ENCODE measurements around the gene SHCBP1L.
A peak's percentile ranks its signal among the peaks of the same experiment; 100 is the strongest.

The SHCBP1L gene

GRCh38 chr1:182971219-182971618 is 18.3 kb upstream of the SHCBP1L start:
- DNase-seq (ENCODE audit: low read depth, low spot score) = no peak
- Histone ChIP-seq H3K9ac (ENCODE audit: insufficient read length) (no peak overlapping the region), H3K27ac (no peak overlapping the region), H3K9me3 (ENCODE audit: low read depth, low read length) (no peaks in the 10 kb centered on the region), H3K4me3 (no peak overlapping the region), H3K36me3 (ENCODE audit: insufficient read depth, low read length) (no peaks in the 10 kb centered on the region)
- TF ChIP-seq EZH2 (IDR thresholded peaks at IDR 0.05) = no peak
- no peak for TF ChIP-seq POLR2AphosphoS5 (IDR thresholded peaks at IDR 0.05; ENCODE audit: borderline replicate concordance, low read depth, low read length)
- TF ChIP-seq FOXP2 (optimal IDR thresholded peaks at IDR 0.05; ENCODE audit: control extremely low read depth, extremely low read length, insufficient read depth) = no peak

GRCh38 chr1:182968836-182969734 is 16.1 kb upstream of the SHCBP1L start:
- Histone ChIP-seq H3K9ac (ENCODE audit: insufficient read length) (no peak overlapping the region), H3K9me3 (ENCODE audit: low read depth, low read length) (no peaks in the 10 kb centered on the region), H3K27ac (no peak overlapping the region), H3K36me3 (ENCODE audit: insufficient read depth, low read length) (no peaks in the 10 kb centered on the region), H3K4me3 (no peak overlapping the region)
- TF ChIP-seq EZH2 (IDR thresholded peaks at IDR 0.05) = no peak
- TF ChIP-seq FOXP2 (optimal IDR thresholded peaks at IDR 0.05; ENCODE audit: control extremely low read depth, extremely low read length, insufficient read depth) = no peak
- no peak for TF ChIP-seq POLR2AphosphoS5 (IDR thresholded peaks at IDR 0.05; ENCODE audit: borderline replicate concordance, low read depth, low read length)
- DNase-seq (ENCODE audit: low read depth, low spot score) = no peak

DNA sequence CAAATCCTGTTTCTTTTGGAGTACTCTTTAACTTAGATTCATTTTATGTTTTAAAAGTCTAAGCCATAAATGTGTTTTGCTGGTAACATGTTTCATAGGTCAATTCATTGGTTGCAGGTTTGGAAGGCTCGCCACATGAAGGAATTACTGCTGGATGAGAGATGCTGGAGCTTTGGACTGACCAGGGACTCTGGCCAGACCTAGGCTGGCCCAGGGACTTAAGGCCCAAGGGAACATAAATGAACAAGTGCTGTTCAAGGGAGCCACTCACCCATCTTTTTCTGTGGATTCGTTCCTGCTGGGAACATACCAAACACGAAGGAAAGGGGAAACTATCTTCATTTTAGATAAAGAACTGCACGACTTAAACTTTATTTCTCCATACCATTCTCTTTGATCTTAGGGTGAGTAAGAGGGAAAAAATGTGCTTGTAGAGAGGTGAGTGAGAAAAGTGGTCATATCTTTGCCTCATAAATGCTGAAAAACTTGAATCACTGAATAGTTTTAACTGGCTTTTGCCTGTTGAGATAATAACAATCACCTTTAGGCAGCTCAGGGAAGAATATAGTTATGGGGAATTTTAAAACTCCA is 15.3 kb upstream of the SHCBP1L start:
- no peak for DNase-seq (ENCODE audit: low read depth, low spot score)
- H3K9ac ChIP-seq (ENCODE audit: insufficient read length) = no peak overlapping the region
- H3K36me3 ChIP-seq (ENCODE audit: insufficient read depth, low read length) = no peaks in the 10 kb centered on the region
- no peaks in the 10 kb centered on the region for H3K9me3 ChIP-seq (ENCODE audit: low read depth, low read length)
- TF ChIP-seq EZH2 (IDR thresholded peaks at IDR 0.05) (no peak), FOXP2 (optimal IDR thresholded peaks at IDR 0.05; ENCODE audit: control extremely low read depth, extremely low read length, insufficient read depth) (no peak), POLR2AphosphoS5 (IDR thresholded peaks at IDR 0.05; ENCODE audit: borderline replicate concordance, low read depth, low read length) (no peak)
- no peak overlapping the region for H3K4me3 ChIP-seq
- no peak overlapping the region for H3K27ac ChIP-seq

GRCh38 chr1:182965861-182966260 is 12.9 kb upstream of the SHCBP1L start:
- H3K9ac ChIP-seq (ENCODE audit: insufficient read length) = no peak overlapping the region
- no peaks in the 10 kb centered on the region for H3K9me3 ChIP-seq (ENCODE audit: low read depth, low read length)
- no peak for TF ChIP-seq FOXP2 (optimal IDR thresholded peaks at IDR 0.05; ENCODE audit: control extremely low read depth, extremely low read length, insufficient read depth)
- no peak for TF ChIP-seq POLR2AphosphoS5 (IDR thresholded peaks at IDR 0.05; ENCODE audit: borderline replicate concordance, low read depth, low read length)
- no peak for TF ChIP-seq EZH2 (IDR thresholded peaks at IDR 0.05)
- H3K27ac ChIP-seq = no peak overlapping the region
- H3K36me3 ChIP-seq (ENCODE audit: insufficient read depth, low read length) = no peaks in the 10 kb centered on the region
- DNase-seq (ENCODE audit: low read depth, low spot score) = no peak
- H3K4me3 ChIP-seq = no peak overlapping the region

DNA sequence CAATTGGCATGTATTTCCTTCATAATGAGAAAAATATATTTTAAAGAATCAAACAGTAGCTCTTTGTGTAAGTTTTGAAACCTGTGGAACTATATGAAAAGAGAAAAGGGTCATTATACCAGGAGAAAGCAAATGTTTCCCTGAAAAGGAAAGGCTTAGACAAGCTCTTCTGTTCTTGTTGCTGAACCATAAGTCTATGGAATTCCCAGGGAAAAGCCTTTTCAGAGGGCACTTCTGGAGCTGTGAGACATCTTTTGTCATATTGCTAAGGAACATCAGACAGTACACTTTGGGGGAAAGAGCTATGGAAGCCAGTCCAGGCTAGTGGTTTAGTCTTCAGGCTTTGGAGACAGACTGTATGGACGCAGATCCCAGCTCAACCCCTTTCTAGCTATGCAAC is 12.1 kb upstream of the SHCBP1L start:
- no peak overlapping the region for H3K27ac ChIP-seq
- H3K9me3 ChIP-seq (ENCODE audit: low read depth, low read length) = no peaks in the 10 kb centered on the region
- TF ChIP-seq POLR2AphosphoS5 (IDR thresholded peaks at IDR 0.05; ENCODE audit: borderline replicate concordance, low read depth, low read length) (no peak), FOXP2 (optimal IDR thresholded peaks at IDR 0.05; ENCODE audit: control extremely low read depth, extremely low read length, insufficient read depth) (no peak), EZH2 (IDR thresholded peaks at IDR 0.05) (no peak)
- no peaks in the 10 kb centered on the region for H3K36me3 ChIP-seq (ENCODE audit: insufficient read depth, low read length)
- no peak overlapping the region for H3K4me3 ChIP-seq
- H3K9ac ChIP-seq (ENCODE audit: insufficient read length) = no peak overlapping the region
- DNase-seq (ENCODE audit: low read depth, low spot score) = no peak

GRCh38 chr1:182962554-182963115 is 9.7 kb upstream of the SHCBP1L start:
- Histone ChIP-seq H3K9me3 (ENCODE audit: low read depth, low read length) (no peaks in the 10 kb centered on the region), H3K9ac (ENCODE audit: insufficient read length) (peak overlapping the region; percentile 63), H3K27ac (no peak overlapping the region), H3K4me3 (peak overlapping the region; percentile 70), H3K36me3 (ENCODE audit: insufficient read depth, low read length) (no peaks in the 10 kb centered on the region)
- no peak for TF ChIP-seq POLR2AphosphoS5 (IDR thresholded peaks at IDR 0.05; ENCODE audit: borderline replicate concordance, low read depth, low read length)
- no peak for TF ChIP-seq EZH2 (IDR thresholded peaks at IDR 0.05)
- no peak for TF ChIP-seq FOXP2 (optimal IDR thresholded peaks at IDR 0.05; ENCODE audit: control extremely low read depth, extremely low read length, insufficient read depth)
- peak; percentile 63 for DNase-seq (ENCODE audit: low read depth, low spot score)

DNA sequence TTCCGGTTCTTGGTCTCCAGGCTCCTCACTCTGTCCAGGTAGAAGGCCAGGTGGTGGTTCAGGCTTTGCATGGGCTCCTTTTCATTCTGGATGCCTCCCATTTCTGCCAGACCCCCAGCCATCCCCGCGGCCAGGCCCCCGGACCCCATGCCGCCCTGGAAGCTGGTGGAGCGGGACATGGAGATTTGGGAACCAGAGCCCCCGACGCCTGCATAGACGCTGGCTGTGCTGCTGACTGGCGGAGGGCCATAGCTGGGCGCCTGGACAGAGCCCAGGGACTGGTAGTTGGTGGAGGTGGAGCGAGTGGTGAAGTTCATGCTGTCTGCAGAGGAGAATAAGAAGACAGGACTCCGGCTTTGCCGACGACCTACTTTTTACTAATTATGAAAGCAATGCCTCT is 7.1 kb upstream of the SHCBP1L start:
- no peak for DNase-seq (ENCODE audit: low read depth, low spot score)
- Histone ChIP-seq H3K9ac (ENCODE audit: insufficient read length) (no peak overlapping the region), H3K9me3 (ENCODE audit: low read depth, low read length) (no peaks in the 10 kb centered on the region), H3K4me3 (no peak overlapping the region), H3K27ac (no peak overlapping the region), H3K36me3 (ENCODE audit: insufficient read depth, low read length) (no peaks in the 10 kb centered on the region)
- no peak for TF ChIP-seq POLR2AphosphoS5 (IDR thresholded peaks at IDR 0.05; ENCODE audit: borderline replicate concordance, low read depth, low read length)
- no peak for TF ChIP-seq EZH2 (IDR thresholded peaks at IDR 0.05)
- TF ChIP-seq FOXP2 (optimal IDR thresholded peaks at IDR 0.05; ENCODE audit: control extremely low read depth, extremely low read length, insufficient read depth) = no peak

DNA sequence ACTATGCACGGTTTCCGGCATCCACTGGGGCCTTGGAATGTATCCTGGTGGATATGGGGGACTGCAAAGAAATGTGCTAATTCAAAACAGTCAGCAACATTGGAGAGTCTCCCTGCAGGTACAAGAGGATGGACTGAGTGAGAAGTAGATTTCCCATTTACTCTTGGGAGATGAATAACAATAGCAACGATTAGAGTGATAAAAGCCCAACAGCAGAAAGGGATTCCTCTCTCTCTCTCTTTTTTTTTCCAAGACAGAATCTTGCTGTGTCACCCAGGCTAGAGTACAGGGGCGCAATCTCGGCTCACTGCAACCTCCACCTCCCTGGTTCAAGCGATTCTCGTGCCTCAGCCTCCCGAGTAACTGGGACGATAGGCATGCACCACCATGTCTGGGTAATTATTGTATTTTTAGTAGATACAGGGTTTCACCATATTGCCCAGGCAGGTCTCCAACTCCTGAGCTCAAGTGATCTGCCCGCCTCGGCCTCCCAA is 5.0 kb upstream of the SHCBP1L start:
- Histone ChIP-seq H3K9me3 (ENCODE audit: low read depth, low read length) (no peaks in the 10 kb centered on the region), H3K9ac (ENCODE audit: insufficient read length) (no peak overlapping the region), H3K4me3 (no peak overlapping the region), H3K36me3 (ENCODE audit: insufficient read depth, low read length) (no peaks in the 10 kb centered on the region), H3K27ac (no peak overlapping the region)
- no peak for DNase-seq (ENCODE audit: low read depth, low spot score)
- no peak for TF ChIP-seq FOXP2 (optimal IDR thresholded peaks at IDR 0.05; ENCODE audit: control extremely low read depth, extremely low read length, insufficient read depth)
- TF ChIP-seq POLR2AphosphoS5 (IDR thresholded peaks at IDR 0.05; ENCODE audit: borderline replicate concordance, low read depth, low read length) = no peak
- no peak for TF ChIP-seq EZH2 (IDR thresholded peaks at IDR 0.05)
